GM21723 (cell line): ENCODE results near the gene DTNB.

Source experiments
- ATAC-seq: cut with Tn5 transposase; IDR thresholded peaks from one replicate; pipeline ENCODE4 v1.9.1; 2021; ENCODE audit warnings: mild to moderate bottlenecking, moderate library complexity; ENCODE audit not compliant: unreplicated experiment

Gene DTNB

GRCh38 chr2:25354116-25354515, 319.3 kb downstream of the DTNB start:
- ATAC-seq: no peak

GRCh38 chr2:25349397-25349796, 324.0 kb downstream of the DTNB start:
- ATAC-seq: no peak

- ATAC-seq: no peak
These were observed 325.5 kb downstream of the DTNB start for GRCh38 chr2:25347846-25348245.

GRCh38 chr2:25347205-25347815, 326.1 kb downstream of the DTNB start:
- ATAC-seq: no peak

- no peak for ATAC-seq
These were observed 330.1 kb downstream of the DTNB start for GRCh38 chr2:25343187-25343825.

- ATAC-seq: peak; percentile 77
These were observed 330.8 kb downstream of the DTNB start for GRCh38 chr2:25342372-25343186.

GRCh38 chr2:25341753-25342371, 331.5 kb downstream of the DTNB start, which contains the start of gene DNMT3A:
Gene DNMT3A (minus strand): TSS chr2:25341925. CDS start chr2:25313984, 27,941 bp downstream.
- ATAC-seq: peak; percentile 34

GRCh38 chr2:25341011-25341727, 332.2 kb downstream of the DTNB start:
- ATAC-seq: peak; percentile 22

- ATAC-seq: peak; percentile 3
These were observed 333.0 kb downstream of the DTNB start for GRCh38 chr2:25340181-25340921.

GRCh38 chr2:25339791-25340180, 333.6 kb downstream of the DTNB start:
- no peak for ATAC-seq

- ATAC-seq: no peak
These were observed 334.1 kb downstream of the DTNB start for GRCh38 chr2:25339211-25339674.

GRCh38 chr2:25338401-25338800, 335.0 kb downstream of the DTNB start:
- no peak for ATAC-seq

- ATAC-seq: no peak
These were observed 335.5 kb downstream of the DTNB start for GRCh38 chr2:25337891-25338290.

- no peak for ATAC-seq
These were observed 336.1 kb downstream of the DTNB start for GRCh38 chr2:25337276-25337675.

GRCh38 chr2:25336383-25336841, 337.0 kb downstream of the DTNB start:
- no peak for ATAC-seq

- no peak for ATAC-seq
These were observed 337.4 kb downstream of the DTNB start for GRCh38 chr2:25335971-25336370.

- ATAC-seq: no peak
These were observed 338.2 kb downstream of the DTNB start for GRCh38 chr2:25335204-25335603.

- ATAC-seq: no peak
These were observed 338.9 kb downstream of the DTNB start for GRCh38 chr2:25334482-25334881.

- ATAC-seq: no peak
These were observed 339.4 kb downstream of the DTNB start for GRCh38 chr2:25333981-25334380.

- ATAC-seq: no peak
These were observed 340.8 kb downstream of the DTNB start for GRCh38 chr2:25332571-25332970.
